Liver (tissue), 9 donors: ENCODE measurements around the gene MDM2. TPM values are rescaled to one million over a fixed set of nuclear protein-coding genes. Genes with fewer than 3 reads are reported as not detected.

Source experiments
- DNase-seq: peaks from one replicate; pipeline ENCODE4 v3.0.0-alpha.2; 2017; ENCODE audit warnings: low spot score
- H3K27ac ChIP-seq, 2 donors: one replicate each; pipeline ENCODE4 v1.7.0; 2013; ENCODE audit warnings: inconsistent platforms in 2 of 2, low read length in 2 of 2, control low read depth in 1 of 2, low read depth in 1 of 2, mild to moderate bottlenecking in 1 of 2
- H3K27me3 ChIP-seq, 4 donors: one replicate each; pipeline versions ENCODE4 v1.6.1 to v1.7.0; 2013; ENCODE audit warnings: low read length in 3 of 4, inconsistent platforms in 1 of 4, mild to moderate bottlenecking in 1 of 4, moderate library complexity in 1 of 4; ENCODE audit not compliant: control insufficient read depth in 4 of 4, insufficient read depth in 4 of 4
- H3K36me3 ChIP-seq, 4 donors: one replicate each; pipeline versions ENCODE4 v1.6.1 to v1.7.0; 2013; ENCODE audit warnings: low read length in 3 of 4, mild to moderate bottlenecking in 3 of 4, low read depth in 1 of 4, moderate library complexity in 1 of 4; ENCODE audit not compliant: control insufficient read depth in 4 of 4, insufficient read depth in 3 of 4
- H3K4me1 ChIP-seq, 4 donors: one replicate each; pipeline versions ENCODE4 v1.6.1 to v1.7.0; 2013; ENCODE audit warnings: low read length in 3 of 4, mild to moderate bottlenecking in 3 of 4, moderate library complexity in 1 of 4; ENCODE audit not compliant: control insufficient read depth in 4 of 4, insufficient read depth in 4 of 4
- H3K4me3 ChIP-seq, 3 donors: one replicate each; pipeline versions ENCODE4 v1.6.1 to v1.7.0; 2013; ENCODE audit warnings: low read length in 3 of 3, control low read depth in 1 of 3, low read depth in 1 of 3, mild to moderate bottlenecking in 1 of 3
- H3K9ac ChIP-seq, 2 donors: one replicate each; pipeline ENCODE4 v1.7.0; 2013; ENCODE audit warnings: low read length in 2 of 2, mild to moderate bottlenecking in 2 of 2, moderate library complexity in 2 of 2, control low read depth in 1 of 2, low read depth in 1 of 2
- H3K9me3 ChIP-seq, 4 donors: one replicate each; pipeline versions ENCODE4 v1.6.1 to v1.7.0; 2013; ENCODE audit warnings: low read length in 3 of 4; ENCODE audit not compliant: control insufficient read depth in 4 of 4
- ATF3 ChIP-seq: IDR thresholded peaks from 2 replicates; pipeline ENCODE4 v1.6.1; 2016; ENCODE audit warnings: antibody characterized with exemption
- FOXA1 ChIP-seq: IDR thresholded peaks from 2 replicates; pipeline ENCODE4 v1.6.1; 2016; ENCODE audit warnings: antibody characterized with exemption
- FOXA2 ChIP-seq: IDR thresholded peaks from 2 replicates; pipeline ENCODE4 v1.6.1; 2016; ENCODE audit warnings: antibody characterized with exemption
- GABPA ChIP-seq, 2 donors: IDR thresholded peaks in 1 of 2; conservative IDR thresholded peaks in 1 of 2; 2 replicates each; pipeline ENCODE4 v1.6.1; 2016; ENCODE audit warnings: antibody characterized with exemption in 2 of 2, mild to moderate bottlenecking in 1 of 2, moderate library complexity in 1 of 2
- HNF4A ChIP-seq, 2 donors: conservative IDR thresholded peaks; 2 replicates each; pipeline ENCODE4 v1.6.1; 2016; ENCODE audit warnings: antibody characterized with exemption in 2 of 2, mild to moderate bottlenecking in 2 of 2
- HNF4G ChIP-seq: IDR thresholded peaks from 2 replicates; pipeline ENCODE4 v1.6.1; 2016; ENCODE audit warnings: antibody characterized with exemption
- JUND ChIP-seq, 2 donors: IDR thresholded peaks; 2 replicates each; pipeline ENCODE4 v1.6.1; 2016; ENCODE audit warnings: antibody characterized with exemption in 2 of 2
- MAX ChIP-seq: IDR thresholded peaks from 2 replicates; pipeline ENCODE4 v1.6.1; 2016; ENCODE audit warnings: antibody characterized with exemption
- RAD21 ChIP-seq, 2 donors: IDR thresholded peaks; 2 replicates each; pipeline ENCODE4 v1.6.1; 2016; ENCODE audit warnings: antibody characterized with exemption in 2 of 2, mild to moderate bottlenecking in 2 of 2
- REST ChIP-seq: IDR thresholded peaks from 2 replicates; pipeline ENCODE4 v1.6.1; 2016; ENCODE audit warnings: antibody characterized with exemption, mild to moderate bottlenecking
- RXRA ChIP-seq, 2 donors: IDR thresholded peaks; 2 replicates each; pipeline ENCODE4 v1.6.1; 2017 to 2018; ENCODE audit warnings: antibody characterized with exemption in 2 of 2, mild to moderate bottlenecking in 1 of 2
- SP1 ChIP-seq: IDR thresholded peaks from 2 replicates; pipeline ENCODE4 v1.6.1; 2018; ENCODE audit warnings: antibody characterized with exemption, mild to moderate bottlenecking
- YY1 ChIP-seq: IDR thresholded peaks from 2 replicates; pipeline ENCODE4 v1.6.1; 2016; ENCODE audit warnings: antibody characterized with exemption, mild to moderate bottlenecking
- ZBTB33 ChIP-seq: IDR thresholded peaks from 2 replicates; pipeline ENCODE4 v1.6.1; 2016; ENCODE audit warnings: antibody characterized with exemption
- WGBS: extraction: QIAGEN DNeasy Blood & Tissue Kit; methylation state at CpG from one replicate; pipeline ENCODE4 v1.1.7; 2013; 5-methylcytosine and 5-hydroxymethylcytosine counted together
- polyA plus RNA-seq, 2 donors: library from polyadenylated mRNA; stranded (reverse) in 1 of 2; unstranded in 1 of 2; fragments of 200-250 nt in 1 of 2; fragments of >200 nt in 1 of 2; fragmentation: Nextera tagmentation in 1 of 2; extraction: Ambion mirVana in 1 of 2; gene quantifications; one replicate each; pipeline versions ENCODE4 v1.2.1 to v1.2.3, GENCODE V29; 2013 to 2015
- total RNA-seq, 2 donors: library from RNA; depleted of rRNA; stranded (reverse); fragments of >200 nt; gene quantifications; one replicate each; pipeline ENCODE4 v1.2.3, GENCODE V29; 2014
- donor health status: healthy.
- donor health status: healthy.
- donor health status: healthy.
- donor health status: healthy.
- donor health status: healthy.

MDM2 gene
- total and polyA plus RNA-seq, 4 donors: 10.1 to 69.4 (median 36.9) TPM

- H3K4me3 ChIP-seq: no peak overlapping the region
- 96% methylated on average over 6 of the region's 6 CpGs for WGBS
- no peak overlapping the region for H3K27ac ChIP-seq
- H3K9ac ChIP-seq: no peak overlapping the region
- H3K9me3 ChIP-seq: no peaks in the 10 kb centered on the region
- H3K27me3 ChIP-seq: no peaks in the 10 kb centered on the region
- no peaks in the 10 kb centered on the region for H3K36me3 ChIP-seq
- TF ChIP-seq YY1 (no peak), HNF4G (no peak), GABPA (IDR thresholded peaks at IDR 0.05 in 1 of 2, conservative IDR thresholded peaks at IDR 0.05 in 1 of 2) (no peak), ZBTB33 (no peak), JUND (IDR thresholded peaks at IDR 0.05) (no peak), HNF4A (conservative IDR thresholded peaks at IDR 0.05) (no peak), FOXA2 (no peak)
- H3K4me1 ChIP-seq: peaks cover 3 to 10% (median 6%) of the 10 kb centered on the region in 4 donors
- no peak for DNase-seq
These were observed 26.2 kb upstream of the MDM2 start for GRCh38 chr12:68781728-68782127.

GRCh38 chr12:68784015-68784414, 24.0 kb upstream of the MDM2 start:
- no peaks in the 10 kb centered on the region for H3K27me3 ChIP-seq
- H3K36me3 ChIP-seq: no peaks in the 10 kb centered on the region
- no peak for DNase-seq
- H3K27ac ChIP-seq: no peak overlapping the region
- H3K4me1 ChIP-seq: peaks cover 3 to 26% (median 19%) of the 10 kb centered on the region in 4 donors
- no peak overlapping the region for H3K9ac ChIP-seq
- H3K9me3 ChIP-seq: no peaks in the 10 kb centered on the region
- TF ChIP-seq SP1 (no peak), REST (no peak), GABPA (IDR thresholded peaks at IDR 0.05 in 1 of 2, conservative IDR thresholded peaks at IDR 0.05 in 1 of 2) (no peak), MAX (no peak), ATF3 (no peak), JUND (IDR thresholded peaks at IDR 0.05) (no peak), FOXA1 (no peak), RAD21 (IDR thresholded peaks at IDR 0.05) (no peak)
- H3K4me3 ChIP-seq: no peak overlapping the region
- 83% methylated on average over 8 of the region's 8 CpGs for WGBS

- Histone ChIP-seq H3K27me3 (no peaks in the 10 kb centered on the region), H3K9me3 (no peaks in the 10 kb centered on the region), H3K36me3 (no peaks in the 10 kb centered on the region), H3K9ac (no peak overlapping the region), H3K4me1 (peaks cover 3 to 31% (median 23%) of the 10 kb centered on the region in 4 donors), H3K27ac (peak overlapping the region; percentile 4 to 46), H3K4me3 (no peak overlapping the region)
- TF ChIP-seq HNF4A (conservative IDR thresholded peaks at IDR 0.05) (no peak), RXRA (IDR thresholded peaks at IDR 0.05) (no peak), FOXA2 (no peak), ZBTB33 (no peak)
- no peak for DNase-seq
- WGBS: 54% methylated on average over 2 of the region's 2 CpGs
These were observed 22.6 kb upstream of the MDM2 start for GRCh38 chr12:68785358-68785757.
